GM12801 (cell line): ENCODE data around the gene TBC1D12.

Experiments used
- TF ChIP-seq, protein P1 (sequence below): IDR thresholded peaks from one replicate; pipeline ENCODE4 v1.5.1; 2011; ENCODE audit warnings: control low read depth; ENCODE audit not compliant: insufficient read length; ENCODE audit errors: extremely low read depth

TBC1D12 gene

DNA sequence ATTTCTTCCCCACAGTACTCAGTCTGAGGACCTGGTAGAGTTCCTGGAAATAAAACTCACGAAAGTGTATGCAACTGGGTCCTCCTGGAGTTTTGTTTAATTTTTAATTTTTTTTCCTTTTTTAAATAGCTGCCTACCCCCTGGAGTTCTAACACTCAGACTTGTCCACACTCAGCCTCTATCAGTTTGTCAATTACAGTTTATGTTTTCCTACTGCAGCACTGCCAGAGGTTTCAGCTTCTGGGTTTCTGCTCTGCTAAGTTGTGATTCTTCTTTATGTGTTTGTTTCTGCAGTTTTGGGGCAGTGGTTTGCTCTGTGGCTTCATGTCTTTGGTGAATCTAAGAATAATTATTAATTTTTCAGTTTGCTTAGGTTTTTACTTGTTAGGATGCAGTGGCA lies 59.2 kb downstream of the TBC1D12 start:
- TF ChIP-seq, protein P1, sequence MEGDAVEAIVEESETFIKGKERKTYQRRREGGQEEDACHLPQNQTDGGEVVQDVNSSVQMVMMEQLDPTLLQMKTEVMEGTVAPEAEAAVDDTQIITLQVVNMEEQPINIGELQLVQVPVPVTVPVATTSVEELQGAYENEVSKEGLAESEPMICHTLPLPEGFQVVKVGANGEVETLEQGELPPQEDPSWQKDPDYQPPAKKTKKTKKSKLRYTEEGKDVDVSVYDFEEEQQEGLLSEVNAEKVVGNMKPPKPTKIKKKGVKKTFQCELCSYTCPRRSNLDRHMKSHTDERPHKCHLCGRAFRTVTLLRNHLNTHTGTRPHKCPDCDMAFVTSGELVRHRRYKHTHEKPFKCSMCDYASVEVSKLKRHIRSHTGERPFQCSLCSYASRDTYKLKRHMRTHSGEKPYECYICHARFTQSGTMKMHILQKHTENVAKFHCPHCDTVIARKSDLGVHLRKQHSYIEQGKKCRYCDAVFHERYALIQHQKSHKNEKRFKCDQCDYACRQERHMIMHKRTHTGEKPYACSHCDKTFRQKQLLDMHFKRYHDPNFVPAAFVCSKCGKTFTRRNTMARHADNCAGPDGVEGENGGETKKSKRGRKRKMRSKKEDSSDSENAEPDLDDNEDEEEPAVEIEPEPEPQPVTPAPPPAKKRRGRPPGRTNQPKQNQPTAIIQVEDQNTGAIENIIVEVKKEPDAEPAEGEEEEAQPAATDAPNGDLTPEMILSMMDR, result no peak

DNA sequence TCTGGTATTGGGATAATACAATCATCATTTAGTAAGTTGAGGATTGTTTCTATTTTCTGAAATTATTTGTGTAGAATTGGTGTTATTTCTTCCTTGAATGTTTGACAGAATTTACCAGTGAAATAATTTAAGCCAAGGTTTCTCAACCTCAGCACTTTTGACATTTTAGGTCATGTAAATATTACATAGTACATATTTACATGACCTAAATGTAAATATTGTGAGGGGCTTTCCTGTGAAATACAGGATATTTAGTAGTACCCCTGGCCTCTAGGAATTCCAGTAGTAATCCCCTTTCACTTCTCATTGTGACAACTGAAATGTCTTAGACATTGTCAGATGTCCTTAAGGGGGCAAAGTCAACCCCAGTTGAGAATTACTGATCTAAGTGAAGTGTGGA lies 59.8 kb downstream of the TBC1D12 start:
- TF ChIP-seq, protein P1, result no peak

DNA sequence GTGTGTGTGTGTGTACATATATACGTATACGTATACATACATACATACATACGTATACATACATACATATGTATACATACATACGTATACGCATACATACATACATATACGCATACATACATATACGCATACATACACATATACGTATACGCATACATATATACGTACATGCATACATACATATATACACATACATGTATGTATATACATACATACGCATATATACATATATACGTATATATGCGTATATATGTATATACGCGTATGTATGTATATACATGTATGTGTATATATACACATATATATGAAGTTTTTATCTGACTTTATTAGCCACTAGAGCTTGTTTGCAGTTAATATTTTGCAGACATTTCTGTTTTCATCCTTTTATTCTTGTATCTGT lies 63.3 kb downstream of the TBC1D12 start:
- TF ChIP-seq, protein P1, result no peak

DNA sequence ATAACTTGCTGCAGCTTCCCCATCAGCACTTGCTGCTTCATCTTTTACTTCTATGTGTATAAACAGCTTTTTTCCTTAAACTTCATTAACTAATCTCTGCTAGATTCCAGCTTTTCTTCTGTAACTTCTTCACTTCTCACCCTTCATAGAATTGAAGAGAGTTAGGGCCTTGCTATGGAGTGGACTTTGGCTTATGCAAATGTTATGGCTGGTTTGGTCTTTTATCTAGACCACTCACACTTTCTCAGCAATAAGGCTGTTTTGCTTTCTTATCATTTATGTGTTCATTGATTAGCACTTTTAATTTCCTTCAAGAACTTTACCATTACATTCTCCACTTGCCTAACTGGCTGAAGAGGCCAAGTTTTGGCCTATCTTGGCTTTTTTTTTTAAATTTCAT lies 79.1 kb downstream of the TBC1D12 start:
- TF ChIP-seq, protein P1, result no peak

DNA sequence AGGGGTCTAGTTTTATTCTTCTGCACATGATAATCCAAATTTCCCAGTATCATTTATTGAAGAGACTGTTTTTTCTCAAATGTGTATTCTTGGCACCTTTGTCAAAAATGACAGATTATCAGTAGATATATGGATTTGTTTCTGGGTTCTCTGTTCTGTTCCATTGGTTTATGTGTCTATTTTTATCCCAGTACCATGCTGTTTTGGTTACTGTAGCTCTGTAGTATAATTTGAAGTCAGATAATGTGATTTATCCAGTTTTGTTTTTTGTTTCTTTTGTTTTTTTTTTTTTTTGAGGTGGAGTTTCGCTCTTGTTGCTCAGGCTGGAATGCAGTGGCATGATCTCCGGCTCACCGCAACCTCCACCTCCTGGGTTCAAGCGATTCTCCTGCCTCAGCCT lies 81.6 kb downstream of the TBC1D12 start:
- TF ChIP-seq, protein P1, result no peak

DNA sequence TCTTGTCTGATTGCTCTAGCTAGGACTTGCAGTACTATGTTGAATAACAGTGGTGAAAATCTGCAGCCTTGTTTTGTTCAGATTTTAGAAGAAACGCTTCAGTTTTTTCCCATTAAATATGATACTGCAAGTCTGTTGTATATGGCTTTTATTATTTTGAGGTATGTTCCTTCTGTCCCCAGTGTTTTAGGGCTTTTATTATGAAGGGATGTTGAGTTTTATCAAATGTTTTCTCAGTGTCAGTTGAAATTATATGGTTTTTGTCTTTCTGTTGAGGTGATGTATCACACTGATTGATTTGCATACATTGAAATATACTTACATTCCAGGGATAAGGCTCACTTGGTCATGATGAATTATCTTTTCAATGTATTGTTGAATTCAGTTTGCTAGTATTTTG lies 82.8 kb downstream of the TBC1D12 start:
- TF ChIP-seq, protein P1, result no peak

DNA sequence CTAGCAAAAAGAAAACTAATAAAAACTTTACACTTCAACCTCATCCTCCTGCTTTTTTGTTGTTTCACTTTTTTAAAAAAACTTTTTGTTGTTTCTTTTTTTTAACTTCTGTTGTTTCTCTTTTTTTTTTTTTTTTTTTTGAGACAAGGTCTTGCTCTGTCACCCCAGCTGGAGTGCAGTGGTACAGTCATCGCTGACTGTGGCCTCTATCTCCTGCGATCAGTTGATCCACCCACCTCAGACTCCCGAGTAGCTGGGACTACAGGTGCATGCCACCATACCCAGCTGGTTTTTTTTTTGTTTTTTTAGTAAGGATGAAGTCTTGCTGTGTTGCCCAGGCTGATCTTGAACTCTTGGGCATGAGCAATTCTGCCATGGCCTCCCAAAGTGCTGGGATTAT lies 85.2 kb downstream of the TBC1D12 start:
- TF ChIP-seq, protein P1, result no peak

DNA sequence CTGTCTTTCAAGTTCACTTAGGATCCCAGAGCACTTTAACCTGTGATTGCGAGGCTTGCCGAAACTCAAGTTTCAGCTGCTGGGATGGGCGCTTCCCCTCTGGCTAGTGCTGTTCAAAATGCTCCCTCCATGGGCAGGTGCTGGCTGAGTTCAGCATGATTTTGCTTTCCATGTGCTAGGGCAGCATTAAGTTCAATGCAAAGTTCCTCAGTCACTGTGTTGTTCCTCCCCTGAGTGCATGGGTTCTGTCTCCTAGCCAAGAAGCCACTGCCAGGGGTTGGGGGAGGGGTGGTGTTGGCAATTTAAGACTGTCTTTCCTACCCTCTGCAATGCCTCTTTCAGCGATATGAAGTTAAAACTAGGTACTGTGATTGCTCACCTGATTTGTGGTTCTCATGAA lies 86.8 kb downstream of the TBC1D12 start:
- TF ChIP-seq, protein P1, result no peak
